ENCODE data around the gene CHRNA4.

The CHRNA4 gene

GRCh38 chr20:63396300-63396699, 35.2 kb upstream of the CHRNA4 start:
- no peak overlapping the region for H3K9ac ChIP-seq (ENCODE audit: low read depth, low read length)
- no peaks in the 10 kb centered on the region for H3K27me3 ChIP-seq (ENCODE audit: insufficient read depth, low read length)
- H3K4me1 ChIP-seq (ENCODE audit: insufficient read depth, low read length): peaks cover 11% of the 10 kb centered on the region
- no peak overlapping the region for H3K4me3 ChIP-seq (ENCODE audit: low read length)
- H3K27ac ChIP-seq (ENCODE audit: low read depth, low read length): no peak overlapping the region
- WGBS: 95% methylated on average over 12 of the region's 12 CpGs
- H3K9me3 ChIP-seq (ENCODE audit: insufficient read depth, low read depth, low read length): peaks cover 14% of the 10 kb centered on the region
- no peaks in the 10 kb centered on the region for H3K36me3 ChIP-seq (ENCODE audit: insufficient read depth, low read length)

- Histone ChIP-seq H3K27me3 (ENCODE audit: insufficient read depth, low read length) (no peaks in the 10 kb centered on the region), H3K4me3 (ENCODE audit: low read length) (no peak overlapping the region), H3K9me3 (ENCODE audit: insufficient read depth, low read depth, low read length) (peaks cover 18% of the 10 kb centered on the region), H3K4me1 (ENCODE audit: insufficient read depth, low read length) (peaks cover 11% of the 10 kb centered on the region), H3K27ac (ENCODE audit: low read depth, low read length) (no peak overlapping the region), H3K36me3 (ENCODE audit: insufficient read depth, low read length) (no peaks in the 10 kb centered on the region), H3K9ac (ENCODE audit: low read depth, low read length) (no peak overlapping the region)
- 87% methylated on average over 14 of the region's 14 CpGs for WGBS
These were observed 34.6 kb upstream of the CHRNA4 start for GRCh38 chr20:63395723-63396122.

GRCh38 chr20:63394920-63395455, 33.8 kb upstream of the CHRNA4 start:
- no peaks in the 10 kb centered on the region for H3K36me3 ChIP-seq (ENCODE audit: insufficient read depth, low read length)
- H3K9me3 ChIP-seq (ENCODE audit: insufficient read depth, low read depth, low read length): peaks cover 18% of the 10 kb centered on the region
- H3K27ac ChIP-seq (ENCODE audit: low read depth, low read length): no peak overlapping the region; the same call in 1 of the 2 replicates
- H3K27me3 ChIP-seq (ENCODE audit: insufficient read depth, low read length): no peaks in the 10 kb centered on the region
- no peak overlapping the region for H3K4me3 ChIP-seq (ENCODE audit: low read length)
- WGBS: 89% methylated on average over 22 of the region's 22 CpGs
- peaks cover 11% of the 10 kb centered on the region for H3K4me1 ChIP-seq (ENCODE audit: insufficient read depth, low read length)
- H3K9ac ChIP-seq (ENCODE audit: low read depth, low read length): no peak overlapping the region

GRCh38 chr20:63394069-63394919, 33.1 kb upstream of the CHRNA4 start:
- Histone ChIP-seq H3K9ac (ENCODE audit: low read depth, low read length) (0 out of 2 replicates have a peak overlapping the region, but pooled peaks have one; percentile 29), H3K27me3 (ENCODE audit: insufficient read depth, low read length) (no peaks in the 10 kb centered on the region), H3K4me3 (ENCODE audit: low read length) (no peak overlapping the region), H3K36me3 (ENCODE audit: insufficient read depth, low read length) (no peaks in the 10 kb centered on the region), H3K27ac (ENCODE audit: low read depth, low read length) (peak overlapping the region; percentile 72; the same call in 1 of the 2 replicates), H3K4me1 (ENCODE audit: insufficient read depth, low read length) (peaks cover 11% of the 10 kb centered on the region), H3K9me3 (ENCODE audit: insufficient read depth, low read depth, low read length) (peaks cover 18% of the 10 kb centered on the region)
- WGBS: 36% methylated on average over 32 of the region's 32 CpGs

- no peak overlapping the region for H3K4me3 ChIP-seq (ENCODE audit: low read length)
- peaks cover 11% of the 10 kb centered on the region for H3K4me1 ChIP-seq (ENCODE audit: insufficient read depth, low read length)
- WGBS: 83% methylated on average over 17 of the region's 17 CpGs
- H3K36me3 ChIP-seq (ENCODE audit: insufficient read depth, low read length): no peaks in the 10 kb centered on the region
- 0 out of 2 replicates have a peak overlapping the region, but pooled peaks have one; percentile 29 for H3K9ac ChIP-seq (ENCODE audit: low read depth, low read length)
- H3K27me3 ChIP-seq (ENCODE audit: insufficient read depth, low read length): no peaks in the 10 kb centered on the region
- H3K27ac ChIP-seq (ENCODE audit: low read depth, low read length): peak overlapping the region; percentile 25; the same call in 1 of the 2 replicates
- H3K9me3 ChIP-seq (ENCODE audit: insufficient read depth, low read depth, low read length): peaks cover 18% of the 10 kb centered on the region
These were observed 32.4 kb upstream of the CHRNA4 start for GRCh38 chr20:63393566-63393965.

GRCh38 chr20:63392465-63393365, 31.6 kb upstream of the CHRNA4 start:
- H3K4me3 ChIP-seq (ENCODE audit: low read length): no peak overlapping the region
- peaks cover 23% of the 10 kb centered on the region for H3K9me3 ChIP-seq (ENCODE audit: insufficient read depth, low read depth, low read length)
- peaks cover 11% of the 10 kb centered on the region for H3K4me1 ChIP-seq (ENCODE audit: insufficient read depth, low read length)
- no peak overlapping the region for H3K9ac ChIP-seq (ENCODE audit: low read depth, low read length)
- no peaks in the 10 kb centered on the region for H3K27me3 ChIP-seq (ENCODE audit: insufficient read depth, low read length)
- H3K27ac ChIP-seq (ENCODE audit: low read depth, low read length): no peak overlapping the region
- no peaks in the 10 kb centered on the region for H3K36me3 ChIP-seq (ENCODE audit: insufficient read depth, low read length)
- WGBS: 91% methylated on average over 17 of the region's 17 CpGs

GRCh38 chr20:63387917-63388316, 26.8 kb upstream of the CHRNA4 start:
- Histone ChIP-seq H3K36me3 (ENCODE audit: insufficient read depth, low read length) (no peaks in the 10 kb centered on the region), H3K27ac (ENCODE audit: low read depth, low read length) (no peak overlapping the region), H3K4me1 (ENCODE audit: insufficient read depth, low read length) (no peaks in the 10 kb centered on the region), H3K9me3 (ENCODE audit: insufficient read depth, low read depth, low read length) (peaks cover 40% of the 10 kb centered on the region), H3K9ac (ENCODE audit: low read depth, low read length) (no peak overlapping the region), H3K4me3 (ENCODE audit: low read length) (no peak overlapping the region), H3K27me3 (ENCODE audit: insufficient read depth, low read length) (no peaks in the 10 kb centered on the region)
- WGBS: 96% methylated on average over 15 of the region's 18 CpGs

- H3K27me3 ChIP-seq (ENCODE audit: insufficient read depth, low read length): no peaks in the 10 kb centered on the region
- no peaks in the 10 kb centered on the region for H3K4me1 ChIP-seq (ENCODE audit: insufficient read depth, low read length)
- 93% methylated on average over 13 of the region's 13 CpGs for WGBS
- H3K36me3 ChIP-seq (ENCODE audit: insufficient read depth, low read length): no peaks in the 10 kb centered on the region
- H3K4me3 ChIP-seq (ENCODE audit: low read length): no peak overlapping the region
- H3K27ac ChIP-seq (ENCODE audit: low read depth, low read length): no peak overlapping the region
- H3K9me3 ChIP-seq (ENCODE audit: insufficient read depth, low read depth, low read length): peaks cover 35% of the 10 kb centered on the region
- H3K9ac ChIP-seq (ENCODE audit: low read depth, low read length): no peak overlapping the region
These were observed 26.2 kb upstream of the CHRNA4 start for GRCh38 chr20:63387393-63387792.

GRCh38 chr20:63386491-63386890, 25.3 kb upstream of the CHRNA4 start:
- no peaks in the 10 kb centered on the region for H3K27me3 ChIP-seq (ENCODE audit: insufficient read depth, low read length)
- 90% methylated on average over 18 of the region's 18 CpGs for WGBS
- peaks cover 27% of the 10 kb centered on the region for H3K9me3 ChIP-seq (ENCODE audit: insufficient read depth, low read depth, low read length)
- no peak overlapping the region for H3K9ac ChIP-seq (ENCODE audit: low read depth, low read length)
- H3K4me3 ChIP-seq (ENCODE audit: low read length): no peak overlapping the region
- H3K4me1 ChIP-seq (ENCODE audit: insufficient read depth, low read length): no peaks in the 10 kb centered on the region
- no peak overlapping the region for H3K27ac ChIP-seq (ENCODE audit: low read depth, low read length)
- H3K36me3 ChIP-seq (ENCODE audit: insufficient read depth, low read length): no peaks in the 10 kb centered on the region

GRCh38 chr20:63385819-63386218, 24.7 kb upstream of the CHRNA4 start:
- Histone ChIP-seq H3K4me3 (ENCODE audit: low read length) (no peak overlapping the region), H3K36me3 (ENCODE audit: insufficient read depth, low read length) (no peaks in the 10 kb centered on the region), H3K27ac (ENCODE audit: low read depth, low read length) (no peak overlapping the region), H3K4me1 (ENCODE audit: insufficient read depth, low read length) (no peaks in the 10 kb centered on the region), H3K9me3 (ENCODE audit: insufficient read depth, low read depth, low read length) (peaks cover 22% of the 10 kb centered on the region), H3K9ac (ENCODE audit: low read depth, low read length) (no peak overlapping the region), H3K27me3 (ENCODE audit: insufficient read depth, low read length) (no peaks in the 10 kb centered on the region)
- WGBS: 91% methylated on average over 6 of the region's 6 CpGs

- H3K9me3 ChIP-seq (ENCODE audit: insufficient read depth, low read depth, low read length): peaks cover 22% of the 10 kb centered on the region
- no peak overlapping the region for H3K9ac ChIP-seq (ENCODE audit: low read depth, low read length)
- H3K4me1 ChIP-seq (ENCODE audit: insufficient read depth, low read length): no peaks in the 10 kb centered on the region
- H3K27me3 ChIP-seq (ENCODE audit: insufficient read depth, low read length): no peaks in the 10 kb centered on the region
- no peaks in the 10 kb centered on the region for H3K36me3 ChIP-seq (ENCODE audit: insufficient read depth, low read length)
- H3K27ac ChIP-seq (ENCODE audit: low read depth, low read length): no peak overlapping the region
- WGBS: 91% methylated on average over 18 of the region's 18 CpGs
- H3K4me3 ChIP-seq (ENCODE audit: low read length): no peak overlapping the region
These were observed 23.2 kb upstream of the CHRNA4 start for GRCh38 chr20:63384336-63384735.
